ENCODE results near the gene EFTUD2.

EFTUD2 gene

GRCh38 chr17:44804302-44805089 lies 94.7 kb downstream of the EFTUD2 start:
- DNase-seq: no peak

DNA sequence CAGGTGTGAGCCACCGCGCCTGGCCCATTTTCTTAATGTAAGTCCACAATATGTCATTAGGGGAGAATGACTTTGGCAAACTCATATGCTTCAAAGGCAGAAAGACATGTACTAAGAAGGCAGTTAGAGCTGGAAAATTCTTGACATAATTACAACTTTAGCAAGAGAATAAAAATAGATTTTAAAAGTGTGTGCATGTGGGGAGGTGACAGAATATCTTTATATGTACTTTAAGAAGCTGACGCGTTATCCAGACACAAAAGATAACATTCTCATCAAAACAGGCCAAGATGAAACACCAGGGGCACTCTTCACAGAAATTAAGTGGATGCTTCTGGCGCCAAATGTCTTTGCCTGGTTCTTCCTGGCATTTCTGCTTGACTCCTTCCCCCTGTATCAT lies 97.4 kb downstream of the EFTUD2 start:
- no peak for DNase-seq
